Calu3 (cell line): ENCODE data around the gene SH3PXD2A. TPM values are rescaled to one million over a fixed set of nuclear protein-coding genes. Genes with fewer than 3 reads are reported as not detected.

ENCODE experiments used
- BruUV-seq: library from RNA; stranded (reverse); fragments of 400-500 nt; replicated peaks from 2 replicates; lab custom pipeline; 2021; lab: Mats Ljungman, UMichigan
- CTCF ChIA-PET: fragments of 300-600 bp; sonication (Branson Sonifier 250); formaldehyde crosslinking; loops from one replicate; lab custom pipeline; 2022; ENCODE audit warnings: antibody characterized with exemption; lab: Charles Lee
- DNase-seq: peaks from one replicate; pipeline ENCODE4 v3.0.0; 2022
- H3K27ac Mint-ChIP-seq: one replicate; pipeline ENCODE4 v1.8.0; 2022; ENCODE audit warnings: mixed read lengths; ENCODE audit not compliant: unreplicated experiment
- H3K27me3 Mint-ChIP-seq: one replicate; pipeline ENCODE4 v1.8.0; 2022; ENCODE audit warnings: mixed read lengths; ENCODE audit not compliant: unreplicated experiment
- H3K36me3 Mint-ChIP-seq: one replicate; pipeline ENCODE4 v1.8.0; 2022; ENCODE audit warnings: mild to moderate bottlenecking, moderate library complexity, mixed read lengths; ENCODE audit not compliant: insufficient read depth, unreplicated experiment
- H3K4me1 Mint-ChIP-seq: one replicate; pipeline ENCODE4 v1.8.0; 2022; ENCODE audit warnings: mild to moderate bottlenecking, low read depth, mixed read lengths; ENCODE audit not compliant: unreplicated experiment
- H3K4me3 Mint-ChIP-seq: one replicate; pipeline ENCODE4 v1.8.0; 2022; ENCODE audit warnings: mild to moderate bottlenecking, low read depth, moderate library complexity, mixed read lengths; ENCODE audit not compliant: unreplicated experiment
- H3K9me3 Mint-ChIP-seq: one replicate; pipeline ENCODE4 v1.8.0; 2022; ENCODE audit warnings: low read depth, mixed read lengths; ENCODE audit not compliant: unreplicated experiment
- CTCF ChIP-seq: fragments of 200-600 bp; IDR thresholded peaks from one replicate; pipeline ENCODE4 v1.8.0; 2022; ENCODE audit warnings: antibody characterized with exemption; ENCODE audit not compliant: unreplicated experiment
- intact Hi-C: fragments of 100-400 bp; cut with micrococcal nuclease; formaldehyde crosslinking; loops from one replicate; pipeline ENCODE4 v1.10.0; 2022; ENCODE audit not compliant: unreplicated experiment
- total RNA-seq: library from RNA; stranded (reverse); gene quantifications from 2 replicates; pipeline ENCODE4 v1.2.3, GENCODE V29; 2022

SH3PXD2A gene
- total RNA-seq, 1 experiment from 2014 or later = 7.5 TPM

- no peak overlapping the region for H3K27ac Mint-ChIP-seq
- intact Hi-C loops = no loop called here
- DNase-seq = no peak
- no peaks in the 10 kb centered on the region for H3K36me3 Mint-ChIP-seq
- TF ChIP-seq CTCF = no peak
- no TSS peak for BruUV-seq
- H3K9me3 Mint-ChIP-seq = no peaks in the 10 kb centered on the region
- no peak overlapping the region for H3K4me3 Mint-ChIP-seq
- CTCF ChIA-PET = no interaction called here
- peaks cover 78% of the 10 kb centered on the region for H3K27me3 Mint-ChIP-seq
- no peaks in the 10 kb centered on the region for H3K4me1 Mint-ChIP-seq
Measured at GRCh38 chr10:103556383-103557007, 298.9 kb downstream of the SH3PXD2A start.

GRCh38 chr10:103555712-103556111, 299.7 kb downstream of the SH3PXD2A start:
- DNase-seq = no peak
- Mint-ChIP-seq H3K4me3 (no peak overlapping the region), H3K27me3 (peaks cover 78% of the 10 kb centered on the region), H3K4me1 (no peaks in the 10 kb centered on the region), H3K9me3 (no peaks in the 10 kb centered on the region), H3K27ac (no peak overlapping the region), H3K36me3 (no peaks in the 10 kb centered on the region)
- no TSS peak for BruUV-seq
- TF ChIP-seq CTCF = no peak
- intact Hi-C loops = no loop called here
- CTCF ChIA-PET = interaction anchor here (0.6 kb wide), 1 partner anchor 1985 kb away, joined by 4 read pairs; no protein-coding TSS in a partner anchor

GRCh38 chr10:103555325-103555649, 300.1 kb downstream of the SH3PXD2A start:
- Mint-ChIP-seq H3K27ac (no peak overlapping the region), H3K27me3 (peaks cover 77% of the 10 kb centered on the region), H3K4me3 (peak overlapping the region; percentile 62), H3K9me3 (no peaks in the 10 kb centered on the region), H3K4me1 (no peaks in the 10 kb centered on the region), H3K36me3 (no peaks in the 10 kb centered on the region)
- CTCF ChIA-PET = interaction anchor here (0.6 kb wide), 1 partner anchor 1985 kb away, joined by 4 read pairs; no protein-coding TSS in a partner anchor
- no peak for TF ChIP-seq CTCF
- BruUV-seq = no TSS peak
- no peak for DNase-seq
- intact Hi-C loops = no loop called here

GRCh38 chr10:103554488-103555324, 300.7 kb downstream of the SH3PXD2A start:
- Mint-ChIP-seq H3K27ac (no peak overlapping the region), H3K4me3 (peak overlapping the region; percentile 62), H3K27me3 (peaks cover 77% of the 10 kb centered on the region), H3K9me3 (no peaks in the 10 kb centered on the region), H3K4me1 (no peaks in the 10 kb centered on the region), H3K36me3 (no peaks in the 10 kb centered on the region)
- intact Hi-C loops = no loop called here
- CTCF ChIA-PET = interaction anchor here (0.6 kb wide), 1 partner anchor 208 kb away, joined by 3 read pairs; no protein-coding TSS in a partner anchor
- no peak for TF ChIP-seq CTCF
- no peak for DNase-seq
- no TSS peak for BruUV-seq
